B cell (primary cell): ENCODE results near the gene RFT1. TPM values are rescaled to one million over a fixed set of nuclear protein-coding genes. Genes with fewer than 3 reads are reported as not detected.

Source experiments
- ATAC-seq: fragments of 200-7000 bp; cut with Tn5 transposase; one replicate; pipeline ENCODE4 v1.10.0; 2021; ENCODE audit warnings: low read depth, mild to moderate bottlenecking, moderate number of reproducible peaks, moderate library complexity
- CTCF ChIA-PET: fragments of 350-600 bp; sonication (Branson Sonifier 250); formaldehyde crosslinking; loops from one replicate; lab custom pipeline; 2021; ENCODE audit warnings: antibody characterized with exemption, inconsistent platforms; lab: Charles Lee
- POLR2A ChIA-PET: fragments of 350-600 bp; sonication (Branson Sonifier 250); formaldehyde crosslinking; loops from one replicate; lab custom pipeline; 2021; ENCODE audit warnings: antibody characterized with exemption; lab: Charles Lee
- DNase-seq: peaks from one replicate; pipeline ENCODE4 v3.0.0; 2013
- H2AFZ ChIP-seq: 2 replicates; pipeline ENCODE4 v1.6.1; 2012; ENCODE audit warnings: mild to moderate bottlenecking, low read depth, low read length; ENCODE audit not compliant: insufficient read depth, poor library complexity, severe bottlenecking
- H3K27ac ChIP-seq, 2 donors: 1 replicate in 1 of 2; 2 replicates in 1 of 2; pipeline ENCODE4 v1.5.1; 2012 to 2013; ENCODE audit warnings: low read length in 2 of 2, mild to moderate bottlenecking in 2 of 2, moderate library complexity in 1 of 2
- H3K27me3 ChIP-seq, 4 experiments: fragments of 200-600 bp in 1 of 4; sonication (generic) in 1 of 4; replicated peaks in 1 of 4; 1 replicate in 2 of 4; 2 replicates in 2 of 4; pipeline versions ENCODE4 v1.6.1 to v1.7.0; 2013 to 2016; ENCODE audit warnings: low read length in 3 of 4, mild to moderate bottlenecking in 2 of 4, mixed read lengths in 1 of 4, moderate library complexity in 1 of 4; ENCODE audit not compliant: insufficient read depth in 4 of 4, control insufficient read depth in 3 of 4; ENCODE audit errors: control extremely low read depth in 1 of 4
- H3K36me3 ChIP-seq, 2 experiments: replicated peaks in 1 of 2; 1 replicate in 1 of 2; 2 replicates in 1 of 2; pipeline versions ENCODE4 v1.6.1 to v1.7.1; 2013; ENCODE audit warnings: low read length in 1 of 2; ENCODE audit not compliant: insufficient read depth in 2 of 2, control insufficient read depth in 1 of 2; ENCODE audit errors: control extremely low read depth in 1 of 2, extremely low read depth in 1 of 2
- H3K4me1 ChIP-seq, 2 donors: fragments of 200-600 bp in 1 of 2; sonication (generic) in 1 of 2; 1 replicate in 1 of 2; 2 replicates in 1 of 2; pipeline versions ENCODE4 v1.5.1 to v1.6.1; 2013 to 2017; ENCODE audit warnings: low read length in 2 of 2; ENCODE audit not compliant: control insufficient read depth in 2 of 2, insufficient read depth in 2 of 2
- H3K4me2 ChIP-seq: replicated peaks from 2 replicates; pipeline ENCODE3; 2012; ENCODE audit warnings: mild to moderate bottlenecking, low read depth, low read length; ENCODE audit not compliant: poor library complexity, severe bottlenecking
- H3K4me3 ChIP-seq, 5 experiments: fragments of 200-600 bp in 1 of 5; sonication (generic) in 1 of 5; 1 replicate in 3 of 5; 2 replicates in 2 of 5; pipeline versions ENCODE4 v1.5.1 to v1.7.0; 2011 to 2016; ENCODE audit warnings: low read length in 4 of 5, mild to moderate bottlenecking in 4 of 5, low read depth in 2 of 5, control low read depth in 1 of 5, moderate library complexity in 1 of 5; ENCODE audit not compliant: insufficient read depth in 1 of 5; ENCODE audit errors: control extremely low read depth in 1 of 5, extremely low read depth in 1 of 5
- H3K79me2 ChIP-seq: fragments of 200-600 bp; sonication (generic); one replicate; pipeline ENCODE4 v1.6.0; 2016; ENCODE audit warnings: low read length; ENCODE audit not compliant: control insufficient read depth, insufficient read depth
- H3K9ac ChIP-seq: fragments of 200-600 bp; sonication (generic); 2 replicates; pipeline ENCODE4 v1.6.1; 2017; ENCODE audit warnings: mild to moderate bottlenecking, low read length, moderate library complexity
- H3K9me3 ChIP-seq, 3 donors: one replicate each; pipeline versions ENCODE4 v1.6.1 to v1.7.1; 2013; ENCODE audit warnings: low read length in 2 of 3; ENCODE audit not compliant: control insufficient read depth in 2 of 3, insufficient read depth in 1 of 3; ENCODE audit errors: control extremely low read depth in 1 of 3
- H4K20me1 ChIP-seq: 2 replicates; pipeline ENCODE4 v1.6.0; 2012; ENCODE audit warnings: mild to moderate bottlenecking, low read length; ENCODE audit not compliant: insufficient read depth, control insufficient read depth, poor library complexity, severe bottlenecking
- H3K27ac Mint-ChIP-seq: one replicate; pipeline ENCODE4 v1.8.0; 2021; ENCODE audit warnings: mixed read lengths
- H3K27me3 Mint-ChIP-seq: one replicate; pipeline ENCODE4 v1.8.0; 2021; ENCODE audit warnings: mixed read lengths
- H3K4me1 Mint-ChIP-seq: one replicate; pipeline ENCODE4 v1.8.0; 2021; ENCODE audit warnings: mixed read lengths
- H3K4me3 Mint-ChIP-seq: one replicate; pipeline ENCODE4 v1.8.0; 2021; ENCODE audit warnings: mixed read lengths
- H3K9me3 Mint-ChIP-seq: one replicate; pipeline ENCODE4 v1.8.0; 2022; ENCODE audit warnings: mixed read lengths; ENCODE audit not compliant: insufficient read depth
- EZH2 ChIP-seq: IDR thresholded peaks from 2 replicates; pipeline ENCODE4 v1.6.1; 2012; ENCODE audit warnings: borderline replicate concordance, low read depth, mild to moderate bottlenecking, moderate library complexity, low read length; ENCODE audit not compliant: insufficient read depth, poor library complexity, severe bottlenecking
- WGBS: methylation state at CpG from one replicate; pipeline ENCODE4 v1.1.5; 2013; ENCODE audit warnings: missing lambda C conversion rate; ENCODE audit not compliant: insufficient coverage; 5-methylcytosine and 5-hydroxymethylcytosine counted together
- intact Hi-C: fragments of 100-400 bp; cut with micrococcal nuclease; formaldehyde crosslinking; loops from one replicate; pipeline ENCODE4 v1.10.0; 2022
- polyA plus RNA-seq: library from polyadenylated mRNA; depleted of rRNA; stranded (reverse); fragments of >200 nt; gene quantifications from 2 replicates; pipeline ENCODE4 v1.2.3, GENCODE V29; 2012
- total RNA-seq, 2 donors: library from RNA; stranded (reverse); fragments of 120-200 nt in 1 of 2; gene quantifications; 1 replicate in 1 of 2; 2 replicates in 1 of 2; pipeline versions ENCODE4 v1.2.3 to v1.2.4, GENCODE V29; 2013 to 2022
- TF ChIP-seq, protein P1 (sequence below): fragments of 200-600 bp; IDR thresholded peaks from one replicate; pipeline ENCODE4 v1.8.0; 2022; ENCODE audit warnings: antibody characterized with exemption, mild to moderate bottlenecking

Gene RFT1
- total and polyA plus RNA-seq, 2 donors (not counting 1 experiment from before 2014, with no cell fraction given), result 12.1 to 28.9 TPM

DNA sequence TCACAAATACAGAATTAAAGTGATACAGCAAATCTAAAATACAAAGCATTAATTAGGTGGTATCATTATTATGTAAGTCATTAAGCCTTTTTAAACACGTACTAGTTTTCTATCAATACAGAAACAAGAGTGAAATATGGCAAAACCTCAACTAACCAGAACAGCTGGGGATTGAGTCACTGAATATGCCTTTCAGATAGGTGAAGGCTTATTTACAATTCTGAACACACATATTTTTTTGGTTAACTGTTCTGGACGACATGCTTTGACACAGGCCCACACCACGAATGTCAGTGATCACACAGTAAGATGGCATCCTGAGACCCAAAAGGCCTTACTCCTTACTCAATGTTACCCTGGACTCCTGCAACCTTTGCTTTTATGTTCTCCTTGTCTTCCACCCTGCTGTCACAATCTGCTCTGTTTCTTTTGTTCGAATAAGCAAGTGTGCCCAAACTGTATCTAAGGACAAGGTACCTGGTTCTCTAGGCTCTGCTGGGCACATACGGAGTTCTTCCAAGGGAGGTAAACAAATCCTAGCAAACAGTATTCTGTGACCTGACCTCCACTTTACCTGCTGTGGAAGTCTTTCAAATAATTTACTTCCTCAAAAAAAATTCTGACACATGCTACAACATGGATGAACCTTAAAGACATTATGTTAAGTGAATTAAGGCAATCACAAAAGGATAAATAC lies 91.4 kb downstream of the RFT1 start:
- ChIA-PET POLR2A (no interaction called here), CTCF (interaction anchor here (1.0 kb wide), 1 partner anchor 51 kb away, joined by 3 read pairs; no protein-coding TSS in a partner anchor)
- Histone ChIP-seq H3K9ac (no peak overlapping the region), H3K9me3 (no peaks in the 10 kb centered on the region), H4K20me1 (peaks cover 45% of the 10 kb centered on the region), H3K4me3 (no peak overlapping the region), H3K27ac (no peak overlapping the region), H3K27me3 (no peaks in the 10 kb centered on the region), H3K4me1 (peaks cover 22 to 24% of the 10 kb centered on the region in 2 donors), H2AFZ (no peak overlapping the region), H3K36me3 (no peaks in the 10 kb centered on the region), H3K79me2 (peaks cover 93% of the 10 kb centered on the region), H3K4me2 (no peak overlapping the region)
- WGBS, result 100% methylated on average over 4 of the region's 5 CpGs
- H3K9me3 Mint-ChIP-seq, result no peaks in the 10 kb centered on the region
- DNase-seq, result no peak
- intact Hi-C loops, result no loop called here
- no peak overlapping the region for H3K27ac Mint-ChIP-seq
- no peak overlapping the region for H3K4me3 Mint-ChIP-seq
- peaks cover 57% of the 10 kb centered on the region for H3K4me1 Mint-ChIP-seq
- no peak for TF ChIP-seq EZH2
- TF ChIP-seq, protein P1, sequence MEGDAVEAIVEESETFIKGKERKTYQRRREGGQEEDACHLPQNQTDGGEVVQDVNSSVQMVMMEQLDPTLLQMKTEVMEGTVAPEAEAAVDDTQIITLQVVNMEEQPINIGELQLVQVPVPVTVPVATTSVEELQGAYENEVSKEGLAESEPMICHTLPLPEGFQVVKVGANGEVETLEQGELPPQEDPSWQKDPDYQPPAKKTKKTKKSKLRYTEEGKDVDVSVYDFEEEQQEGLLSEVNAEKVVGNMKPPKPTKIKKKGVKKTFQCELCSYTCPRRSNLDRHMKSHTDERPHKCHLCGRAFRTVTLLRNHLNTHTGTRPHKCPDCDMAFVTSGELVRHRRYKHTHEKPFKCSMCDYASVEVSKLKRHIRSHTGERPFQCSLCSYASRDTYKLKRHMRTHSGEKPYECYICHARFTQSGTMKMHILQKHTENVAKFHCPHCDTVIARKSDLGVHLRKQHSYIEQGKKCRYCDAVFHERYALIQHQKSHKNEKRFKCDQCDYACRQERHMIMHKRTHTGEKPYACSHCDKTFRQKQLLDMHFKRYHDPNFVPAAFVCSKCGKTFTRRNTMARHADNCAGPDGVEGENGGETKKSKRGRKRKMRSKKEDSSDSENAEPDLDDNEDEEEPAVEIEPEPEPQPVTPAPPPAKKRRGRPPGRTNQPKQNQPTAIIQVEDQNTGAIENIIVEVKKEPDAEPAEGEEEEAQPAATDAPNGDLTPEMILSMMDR, result no peak
- ATAC-seq, result no peak
- H3K27me3 Mint-ChIP-seq, result no peaks in the 10 kb centered on the region

Other genes with a start within 250 kb of the RFT1 start
- 37.7 and 38.4 TPM in 2 replicates for gene STIMATE, start 232.9 kb downstream of the RFT1 start, total RNA-seq
- 18.6 and 24.6 TPM in 2 replicates for gene STIMATE, start 232.9 kb downstream of the RFT1 start, polyA plus RNA-seq
- gene SFMBT1, start 84.4 kb downstream of the RFT1 start, total RNA-seq, result 55.8 and 60.3 TPM in 2 replicates
- gene SFMBT1, start 84.4 kb downstream of the RFT1 start, polyA plus RNA-seq, result 9.9 and 11.2 TPM in 2 replicates
- gene PRKCD, start 30.8 kb upstream of the RFT1 start, total RNA-seq, result 42.7 and 46.7 TPM in 2 replicates
- 68.8 and 83.5 TPM in 2 replicates for gene PRKCD, start 30.8 kb upstream of the RFT1 start, polyA plus RNA-seq
- gene TKT, start 125.6 kb upstream of the RFT1 start, total RNA-seq, result 81.0 and 85.8 TPM in 2 replicates
- 44.6 and 69.5 TPM in 2 replicates for gene TKT, start 125.6 kb upstream of the RFT1 start, polyA plus RNA-seq
- gene DCP1A, start 217.1 kb upstream of the RFT1 start, total RNA-seq, result 44.6 and 47.7 TPM in 2 replicates
- gene DCP1A, start 217.1 kb upstream of the RFT1 start, polyA plus RNA-seq, result 16.6 and 18.3 TPM in 2 replicates